ENCODE measurements around the gene SIL1.
"Not testable (repeated sequence)": the region's sequence is repeated elsewhere in the genome, so short reads cannot be mapped to it uniquely, and the experiment has no call there.

Gene SIL1

DNA sequence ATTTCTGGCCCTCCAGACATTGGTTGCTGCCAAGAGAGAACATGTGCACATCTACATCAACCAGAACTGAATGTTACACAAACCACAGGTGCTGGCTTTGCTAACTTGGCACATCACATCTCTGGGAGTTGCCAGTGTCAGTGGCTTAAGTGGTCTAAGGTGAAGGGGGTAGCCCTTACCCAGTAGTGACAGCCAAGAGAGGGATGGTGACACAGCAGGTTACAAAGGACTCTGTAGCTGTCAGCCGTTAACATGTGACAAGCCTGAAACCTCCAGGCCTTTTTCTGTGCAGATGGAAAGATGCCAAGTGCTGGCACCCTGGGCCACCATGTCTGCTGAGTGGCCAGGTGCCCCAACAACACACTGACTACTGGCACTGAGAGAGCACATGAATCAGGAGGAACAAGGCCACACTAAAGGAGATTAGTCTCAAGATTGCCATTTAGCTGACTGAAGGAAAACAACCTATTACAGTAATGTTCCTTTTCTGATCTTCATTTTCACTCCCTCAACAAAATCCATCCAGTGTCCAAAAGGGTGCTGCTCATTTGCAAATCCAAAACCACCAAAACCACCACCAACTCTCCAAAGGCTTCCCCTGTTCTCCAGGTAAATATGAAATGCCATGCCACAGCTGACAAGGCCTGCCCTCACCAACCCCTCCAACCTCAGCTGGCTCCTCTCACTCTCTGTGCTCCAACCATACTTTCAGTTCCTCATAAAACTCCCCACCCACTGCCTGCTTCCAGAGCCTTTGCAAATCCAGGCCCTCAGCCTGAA lies 20.2 kb downstream of the SIL1 start:
- no peak for DNase-seq (ENCODE audit: low read depth in 2 of 2)

DNA sequence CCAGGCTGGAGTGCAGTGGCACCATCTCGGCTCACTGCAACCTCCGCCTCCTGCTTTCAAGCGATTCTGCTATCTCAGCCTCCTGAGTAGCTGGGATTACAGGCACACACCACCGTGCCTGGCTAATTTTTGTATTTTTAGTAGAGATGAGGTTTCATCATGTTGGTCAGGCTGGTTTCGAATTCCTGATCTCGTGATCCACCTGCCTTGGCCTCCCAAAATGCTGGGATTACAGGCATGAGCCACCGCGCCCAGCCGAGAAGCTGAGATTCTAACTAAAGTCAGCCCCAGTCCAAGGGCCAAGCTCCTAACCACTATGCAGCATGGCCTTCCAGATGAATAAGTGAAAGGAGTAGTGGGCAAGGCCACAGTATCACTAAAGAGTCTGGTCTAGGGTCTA lies 20.9 kb downstream of the SIL1 start:
- not testable (repeated sequence) for DNase-seq (ENCODE audit: low read depth in 2 of 2)

DNA sequence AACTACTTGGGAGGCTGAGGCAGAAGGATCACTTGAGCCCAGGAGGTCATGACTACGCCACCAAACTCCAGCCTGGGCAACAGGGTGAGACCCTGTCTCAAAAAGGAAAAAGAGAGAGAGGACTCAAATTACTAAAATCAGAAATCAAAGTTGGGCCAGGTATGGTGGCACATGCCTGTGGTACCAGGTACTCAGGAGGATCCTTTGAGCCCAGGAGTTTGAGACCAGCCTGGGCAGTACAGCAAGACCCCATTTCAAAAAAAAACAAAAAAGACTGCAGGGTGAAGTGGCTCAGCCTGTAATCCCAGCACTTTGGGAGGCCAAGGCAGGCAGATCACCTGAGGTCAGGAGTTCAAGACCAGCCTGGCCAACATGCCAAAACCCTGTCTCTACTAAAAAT lies 23.8 kb downstream of the SIL1 start:
- not testable (repeated sequence) for DNase-seq (ENCODE audit: low read depth in 2 of 2)

DNA sequence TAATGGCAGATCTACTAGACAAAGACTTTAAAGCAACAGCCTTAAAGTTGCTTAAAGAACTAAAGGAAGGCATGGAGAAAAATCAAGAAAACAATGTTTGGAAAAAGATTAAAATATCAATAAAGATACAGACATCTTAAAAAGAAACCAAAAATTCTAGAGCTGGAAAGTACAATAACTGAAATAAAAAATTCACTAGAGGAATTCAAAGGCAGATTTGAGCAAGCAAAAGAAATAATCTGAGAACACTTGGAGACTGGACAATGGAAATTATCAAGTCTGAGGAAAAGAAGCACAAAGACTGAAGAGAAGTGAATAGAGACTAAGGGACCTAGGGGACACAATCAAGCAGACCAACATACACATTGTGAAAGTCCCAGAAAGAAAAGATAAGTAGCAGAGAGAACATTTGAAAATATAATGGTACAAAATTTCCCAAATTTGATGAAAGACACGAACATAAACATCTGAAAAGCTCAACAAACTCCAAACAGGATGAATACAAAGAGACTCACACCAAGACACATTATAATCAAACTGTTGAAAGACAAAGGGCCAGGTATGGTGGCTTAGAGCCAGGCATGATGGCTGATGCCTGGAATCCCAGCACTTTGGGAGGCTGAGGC lies 26.3 kb downstream of the SIL1 start:
- no peak for DNase-seq (ENCODE audit: low read depth in 2 of 2)

DNA sequence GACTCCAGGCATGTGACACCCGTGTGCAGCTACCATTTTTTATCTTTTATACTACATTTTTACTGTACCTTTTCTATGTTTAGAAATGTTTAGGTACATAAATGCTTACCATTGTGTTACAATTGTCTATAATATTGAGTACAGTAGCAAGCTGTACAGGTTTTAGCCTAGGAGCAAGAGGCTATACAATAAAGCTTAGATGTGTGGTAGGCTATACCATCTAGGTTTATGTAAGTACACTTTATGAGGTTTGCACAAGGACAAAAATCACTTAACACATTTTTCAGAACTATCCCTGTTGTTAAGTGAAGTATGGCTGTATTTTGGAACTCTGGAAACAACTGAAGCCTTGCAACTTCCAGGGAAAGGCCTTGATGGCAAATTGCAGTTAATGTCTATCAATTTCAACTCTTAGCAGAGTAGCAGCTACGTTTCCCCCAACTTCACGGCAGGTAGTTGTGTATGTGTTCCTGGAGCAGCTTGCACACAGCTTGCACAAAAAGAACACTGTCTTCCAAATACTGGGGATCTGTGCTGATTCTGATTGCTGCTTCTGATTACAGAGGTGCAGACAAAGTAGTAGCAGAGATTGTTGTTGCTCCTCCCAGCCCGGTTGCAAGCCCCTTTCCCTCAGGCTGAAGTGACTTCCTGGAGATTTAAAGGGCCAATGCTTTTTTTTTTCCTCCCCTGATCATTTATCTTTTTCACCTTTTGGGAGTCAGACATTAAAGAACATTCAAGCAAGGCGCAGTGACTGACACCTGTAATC lies 30.0 kb downstream of the SIL1 start:
- DNase-seq (ENCODE audit: low read depth in 2 of 2) = no peak

DNA sequence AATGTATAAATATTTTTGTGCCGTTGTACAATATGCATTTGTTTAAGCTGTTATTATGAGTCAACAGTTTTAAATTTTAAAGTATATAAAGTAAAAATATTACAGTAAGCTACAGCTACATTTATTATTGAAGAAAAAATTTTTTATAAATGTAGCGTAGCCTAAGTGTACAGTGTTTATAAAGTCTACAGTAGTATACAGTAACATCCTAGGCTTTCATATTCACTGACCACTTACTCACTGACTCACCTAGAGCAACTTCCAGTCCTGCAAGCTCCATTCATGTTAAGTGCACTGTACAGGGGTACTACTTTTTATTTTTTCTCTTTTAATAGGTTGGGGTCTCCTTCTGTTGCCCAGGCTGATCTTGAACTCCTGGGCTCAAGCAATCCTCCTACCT lies 30.6 kb downstream of the SIL1 start:
- DNase-seq (ENCODE audit: low read depth in 2 of 2) = no peak

DNA sequence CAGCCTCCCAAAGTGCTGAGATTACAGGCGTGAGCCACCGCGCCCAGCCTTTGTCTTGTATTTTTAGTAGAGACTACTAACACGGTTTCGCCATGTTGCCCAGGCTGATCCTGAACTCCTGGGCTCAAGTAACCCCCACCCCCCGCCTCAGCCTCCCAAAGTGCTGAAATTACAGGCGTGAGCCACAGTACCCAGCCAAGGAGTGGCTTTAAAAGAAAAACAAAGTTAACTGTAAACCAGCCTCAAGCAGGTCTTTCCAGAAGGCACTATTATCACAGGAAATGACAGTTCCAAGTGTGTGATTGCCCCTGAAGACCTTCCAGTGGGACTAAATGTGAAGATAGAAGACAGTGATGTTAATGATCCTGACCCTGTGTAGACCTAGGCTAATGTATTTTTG lies 31.1 kb downstream of the SIL1 start:
- no peak for DNase-seq (ENCODE audit: low read depth in 2 of 2)

DNA sequence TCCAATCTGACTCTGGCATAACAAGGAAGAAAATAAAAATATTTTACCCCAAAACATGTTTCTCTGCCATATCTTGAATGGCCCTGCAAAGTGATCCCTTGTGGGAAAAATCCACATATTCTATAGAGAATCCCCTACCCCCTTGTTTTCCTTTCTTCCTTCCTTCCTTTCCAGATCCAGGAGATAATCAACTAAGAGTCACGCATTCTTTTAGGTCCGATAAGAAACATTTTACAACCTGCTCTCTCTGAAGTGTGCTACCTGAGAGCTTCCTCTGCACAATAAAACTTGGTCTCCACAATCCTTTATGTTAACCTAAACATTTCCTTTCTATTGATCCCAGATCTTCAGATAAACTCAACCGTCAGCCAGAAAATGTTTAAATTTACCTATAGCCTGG lies 33.3 kb downstream of the SIL1 start:
- not testable (repeated sequence) for DNase-seq (ENCODE audit: low read depth in 2 of 2)

DNA sequence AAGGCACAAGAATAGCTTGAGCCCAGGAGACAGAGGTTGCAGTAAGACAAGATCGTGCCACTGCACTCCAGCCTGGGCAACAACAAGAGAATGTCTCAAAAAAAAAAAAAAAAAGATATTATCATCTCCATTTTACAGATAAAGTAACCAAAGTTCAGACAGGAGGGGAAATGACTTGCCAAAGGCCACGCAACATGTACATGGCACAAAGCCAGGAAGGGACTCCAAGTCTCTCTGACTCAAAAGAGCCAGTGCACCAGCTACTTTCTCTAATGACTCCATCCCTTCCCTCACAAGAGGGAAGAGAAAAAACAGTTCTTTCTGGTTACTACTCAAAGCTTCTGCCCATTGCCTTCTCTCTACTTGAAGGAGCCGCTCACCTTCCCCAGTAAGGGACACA lies 34.1 kb downstream of the SIL1 start:
- no peak for DNase-seq (ENCODE audit: low read depth in 2 of 2)

DNA sequence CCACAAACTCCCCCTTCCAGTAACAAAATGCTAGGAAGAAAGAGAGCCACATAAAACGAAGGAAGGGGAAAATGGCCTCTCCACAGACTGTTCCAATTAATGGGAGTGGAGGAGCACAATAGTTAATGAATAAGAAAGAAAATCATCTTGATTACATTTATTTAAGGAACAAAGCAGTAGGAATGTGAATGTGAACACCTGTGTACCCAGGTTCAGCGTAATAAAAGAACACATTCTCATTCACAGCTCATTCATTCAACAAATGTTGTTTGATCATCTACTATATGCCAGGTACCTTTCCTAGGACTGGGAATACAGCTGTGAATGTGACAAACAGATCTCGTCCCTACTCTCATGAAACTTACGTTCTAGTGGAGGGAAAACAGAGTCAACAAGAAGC lies 35.7 kb downstream of the SIL1 start:
- no peak for DNase-seq (ENCODE audit: low read depth in 2 of 2)

DNA sequence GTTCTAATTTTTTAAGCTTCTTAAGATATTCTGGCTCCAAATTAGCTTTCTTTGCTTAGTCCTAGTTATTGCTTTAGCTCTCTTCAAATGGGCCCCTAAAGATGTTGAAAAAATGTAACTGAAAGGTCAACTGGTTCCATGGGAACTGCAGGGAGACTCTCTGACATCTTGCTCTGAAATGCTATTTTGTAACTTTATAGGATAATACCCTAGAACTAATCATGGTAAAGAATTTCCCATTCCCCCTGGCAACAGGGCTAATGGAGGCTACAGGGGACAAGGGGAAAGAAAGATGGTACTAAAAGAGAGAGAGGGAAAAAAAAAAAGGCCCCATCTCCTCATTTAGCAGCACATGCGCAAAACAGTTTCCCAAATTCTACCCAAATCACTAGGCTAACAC lies 39.4 kb downstream of the SIL1 start:
- no peak for DNase-seq (ENCODE audit: low read depth in 2 of 2)

DNA sequence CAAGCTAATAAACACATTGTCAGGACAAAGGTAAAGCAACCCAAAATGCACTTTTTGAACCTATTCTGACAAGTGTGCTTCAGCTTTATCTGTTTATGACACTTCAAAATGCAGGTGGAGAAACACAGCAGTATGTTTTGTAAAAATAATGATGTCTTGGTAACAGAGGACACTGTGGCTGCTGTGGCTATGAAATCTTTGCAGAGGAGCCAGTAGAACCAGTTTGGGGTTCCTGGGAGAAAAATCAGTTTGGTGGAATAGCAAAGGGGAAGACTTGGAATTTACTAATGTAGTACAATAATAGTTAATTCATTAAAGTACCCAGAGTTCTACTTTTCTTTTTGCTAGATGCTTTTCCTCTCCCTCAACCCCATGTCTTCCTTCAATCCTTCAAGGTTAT lies 40.6 kb downstream of the SIL1 start:
- DNase-seq (ENCODE audit: low read depth in 2 of 2) = no peak

DNA sequence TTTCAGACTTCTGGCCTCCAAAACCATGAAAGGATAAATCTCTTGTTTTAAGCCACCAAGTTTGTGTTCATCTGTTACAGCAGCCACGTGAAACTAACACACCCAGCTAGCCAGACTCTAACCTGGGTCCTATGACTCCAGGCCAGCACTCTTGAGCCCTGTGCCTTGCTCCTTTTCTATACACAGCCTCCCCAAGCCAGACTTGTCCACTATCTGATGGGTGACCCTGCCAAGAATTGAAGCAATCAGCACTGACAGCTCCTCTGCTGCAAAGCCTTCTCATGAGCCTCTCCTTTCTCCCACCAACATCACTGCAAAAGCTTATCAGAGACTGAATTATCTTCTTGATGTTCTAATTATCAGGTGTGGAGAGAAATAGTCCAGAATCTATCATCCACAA lies 41.4 kb downstream of the SIL1 start:
- DNase-seq (ENCODE audit: low read depth in 2 of 2) = no peak

DNA sequence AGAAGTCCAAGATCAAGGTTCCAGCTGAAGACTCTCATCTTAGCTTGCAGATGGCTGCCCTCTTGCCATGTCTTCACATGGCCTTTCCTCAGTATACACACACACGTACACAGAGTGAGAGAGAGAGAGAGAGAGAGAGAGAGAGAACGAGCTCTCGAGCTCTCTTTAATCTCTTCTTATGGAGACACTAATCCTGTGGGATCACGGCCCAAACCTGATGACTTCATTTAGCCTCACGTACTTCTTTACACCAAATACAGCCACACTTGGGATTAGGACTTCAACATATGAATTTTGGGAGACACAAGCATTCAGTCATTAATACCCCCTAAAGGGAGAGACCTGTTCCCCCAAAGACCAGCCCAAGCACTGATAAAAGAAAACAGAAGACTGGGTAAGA lies 42.8 kb downstream of the SIL1 start:
- DNase-seq (ENCODE audit: low read depth in 2 of 2) = no peak

DNA sequence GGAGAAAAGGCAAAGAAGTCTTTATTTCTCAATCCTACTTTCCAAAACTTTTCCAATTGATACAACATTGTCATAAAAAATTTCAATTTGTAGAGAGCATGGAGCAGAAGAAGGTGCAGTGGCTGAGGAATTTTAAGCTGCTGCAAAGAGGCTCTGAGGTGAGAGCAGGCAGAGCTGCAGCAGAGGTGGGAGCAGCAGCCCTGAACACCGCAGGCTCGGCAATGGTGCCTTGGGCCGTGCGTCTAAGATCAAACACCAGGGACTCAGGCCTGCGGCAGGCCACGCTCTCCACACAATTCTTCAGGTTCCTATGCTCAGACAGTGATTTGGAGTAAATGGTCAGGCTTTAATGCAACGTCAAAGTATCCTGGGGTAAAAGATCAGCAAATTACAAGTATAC lies 46.3 kb downstream of the SIL1 start:
- no peak for DNase-seq (ENCODE audit: low read depth in 2 of 2)

DNA sequence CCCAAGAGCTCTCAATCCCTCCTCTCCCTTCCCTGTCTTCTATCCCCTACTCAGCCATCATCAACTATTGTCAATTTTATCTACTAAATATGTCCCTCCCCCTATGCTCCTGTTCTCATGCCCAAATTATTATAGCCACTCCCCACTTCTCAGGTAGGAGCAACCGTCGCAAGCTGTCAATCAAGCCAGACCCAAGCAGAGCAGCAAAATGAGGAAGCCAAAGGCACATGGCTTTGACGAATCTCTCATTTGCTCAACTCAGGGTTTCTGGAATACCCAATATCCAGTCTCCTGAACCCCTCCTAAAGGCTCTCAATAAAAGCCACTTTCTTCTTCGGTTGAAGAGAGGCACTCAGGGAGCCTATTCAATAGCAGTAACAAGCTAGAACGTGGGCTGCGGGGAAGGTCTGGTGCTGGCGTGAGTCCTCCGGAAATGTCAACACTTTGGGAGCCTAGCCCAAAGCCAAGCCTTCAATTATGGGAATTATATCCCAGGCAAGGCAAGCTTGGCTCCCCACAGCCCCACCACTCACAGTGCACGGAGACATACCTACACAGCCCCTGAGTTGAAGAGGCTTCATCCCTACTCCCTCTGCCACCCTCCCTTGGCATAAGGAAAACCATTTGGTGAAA lies 47.7 kb downstream of the SIL1 start:
- DNase-seq (ENCODE audit: low read depth in 2 of 2) = no peak

DNA sequence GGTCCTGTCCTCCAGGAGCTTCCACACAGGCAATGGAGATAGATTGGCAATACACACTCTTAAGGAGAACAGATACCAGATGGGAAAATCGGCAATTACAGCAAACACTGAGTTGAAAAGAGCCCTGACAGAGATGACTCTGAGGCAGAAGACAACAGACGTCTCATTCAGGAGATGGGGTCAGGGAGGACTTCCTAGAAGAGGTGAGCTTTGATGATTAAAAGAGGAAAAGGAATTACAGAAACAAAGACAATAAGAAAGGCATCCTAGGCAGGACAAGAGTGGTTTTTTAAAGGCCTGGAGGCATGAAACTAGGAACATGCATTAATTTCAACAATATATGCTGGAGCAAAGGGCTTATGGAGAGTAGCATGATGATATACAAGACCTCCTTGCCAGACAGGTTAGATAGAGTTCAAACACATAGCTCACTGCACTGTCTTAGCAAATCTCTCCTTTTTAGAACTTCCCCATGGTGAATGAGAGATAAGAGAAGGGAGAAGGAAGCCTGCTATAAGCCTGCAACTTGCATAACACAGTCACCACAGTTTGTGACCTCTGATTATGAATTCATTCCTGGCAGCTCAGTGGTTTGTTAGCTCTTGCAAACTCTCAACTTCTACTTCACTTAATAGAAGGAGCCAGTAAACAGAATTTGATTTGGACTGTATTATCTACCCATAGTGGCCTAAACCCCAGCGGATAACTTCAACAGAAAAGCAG lies 48.5 kb downstream of the SIL1 start:
- DNase-seq (ENCODE audit: low read depth in 2 of 2) = no peak

DNA sequence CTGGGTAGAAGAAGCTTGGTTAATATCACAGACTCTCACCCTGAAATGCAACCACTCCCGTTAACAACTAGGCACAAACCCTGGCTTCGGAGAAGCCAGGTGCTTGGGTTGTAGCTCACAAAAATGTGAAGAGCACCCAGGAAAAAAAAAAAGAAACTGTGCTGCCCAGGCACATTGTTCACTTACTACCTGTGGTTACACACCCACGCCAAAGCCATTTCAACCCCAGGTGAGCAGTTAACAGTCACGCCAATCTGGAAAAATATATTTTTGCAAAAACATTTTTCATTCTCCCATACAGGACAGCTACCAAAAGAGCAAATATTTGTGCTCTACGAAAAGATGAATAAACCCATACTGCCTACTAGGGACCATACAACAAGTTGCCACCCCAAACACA lies 49.2 kb downstream of the SIL1 start:
- no peak for DNase-seq (ENCODE audit: low read depth in 2 of 2)

DNA sequence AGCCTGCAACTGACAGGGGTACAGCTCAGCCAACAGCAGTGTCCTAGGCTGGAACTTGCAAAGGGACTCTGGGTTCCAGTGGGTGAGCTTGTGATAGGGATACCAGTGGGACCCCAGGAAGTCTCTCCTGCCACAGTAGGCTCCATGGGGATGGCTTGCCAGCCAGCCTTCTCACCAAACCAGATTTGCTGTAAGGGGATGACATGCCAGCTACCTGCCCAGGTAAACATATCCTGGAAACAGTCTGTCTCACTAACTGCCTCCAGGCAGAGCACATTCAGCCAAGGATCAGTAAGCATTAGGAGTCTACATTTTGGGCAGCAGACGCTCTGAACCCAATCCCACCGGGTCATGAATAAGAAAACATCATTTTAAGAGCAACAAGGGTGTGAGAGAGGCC lies 49.9 kb downstream of the SIL1 start:
- no peak for DNase-seq (ENCODE audit: low read depth in 2 of 2)

DNA sequence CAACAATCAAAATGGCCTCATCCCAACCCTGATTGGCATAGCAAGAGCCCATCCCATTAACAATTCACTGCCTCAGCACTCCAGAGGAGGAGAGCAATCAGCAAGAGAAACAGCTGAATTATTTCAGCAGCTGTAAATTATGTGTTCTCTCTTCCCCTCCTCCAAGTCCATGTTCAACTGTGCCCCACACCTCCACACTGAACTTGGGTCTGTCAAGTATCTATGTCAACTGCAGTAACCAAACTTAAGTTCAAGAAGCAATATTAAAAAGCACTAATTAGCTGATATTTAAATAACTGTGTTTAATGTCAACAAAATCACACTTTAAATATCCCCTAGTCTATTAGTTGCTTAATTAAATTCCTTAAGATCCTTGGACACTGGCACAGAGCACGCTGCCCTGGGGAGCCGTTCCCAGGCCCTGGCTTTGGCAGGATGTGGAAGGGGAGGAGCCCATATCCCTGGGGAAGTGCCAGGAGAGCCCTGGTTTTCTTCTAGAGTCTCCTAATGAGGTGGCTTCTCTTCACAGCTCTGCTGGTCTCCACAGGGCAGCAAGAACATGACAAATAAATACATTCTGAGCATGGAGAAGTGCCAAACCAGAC lies 50.6 kb downstream of the SIL1 start:
- no peak for DNase-seq (ENCODE audit: low read depth in 2 of 2)

DNA sequence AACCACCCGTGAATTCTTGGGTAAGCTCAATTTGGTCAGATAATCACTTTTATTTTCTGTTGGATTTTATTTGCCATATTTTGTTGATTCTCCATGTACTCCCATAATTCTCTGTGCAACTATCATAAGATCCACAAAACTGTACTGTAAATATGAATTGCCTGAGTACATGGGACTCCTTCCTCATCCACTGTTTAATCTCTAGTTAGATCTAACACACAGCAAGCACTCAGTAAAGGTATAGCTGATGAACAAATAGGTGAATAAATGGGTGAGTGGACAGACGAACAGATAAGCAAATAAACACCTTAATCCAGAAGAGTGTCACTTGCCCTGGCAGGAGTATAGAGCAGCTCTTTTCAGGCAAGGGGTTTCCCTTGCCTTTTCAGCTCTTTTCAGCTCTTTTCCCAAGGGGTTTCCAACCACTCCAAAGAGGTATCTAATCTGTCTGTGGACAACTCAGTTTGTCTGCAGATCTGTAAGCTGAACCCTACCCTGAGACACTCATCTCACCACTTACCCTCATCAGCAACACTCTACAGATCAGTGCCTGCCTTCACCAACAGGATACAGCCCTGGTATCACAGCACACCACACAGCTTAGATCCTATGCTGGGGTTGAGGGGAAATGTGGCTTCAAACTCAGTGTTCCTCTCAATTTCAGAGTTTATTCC lies 51.2 kb downstream of the SIL1 start:
- DNase-seq (ENCODE audit: low read depth in 2 of 2) = no peak
